Astrocyte of the hippocampus (primary cell): ENCODE measurements around the gene DHX30.
A peak's percentile ranks its signal among the peaks of the same experiment; 100 is the strongest.
"Not testable (repeated sequence)": the region's sequence is repeated elsewhere in the genome, so short reads cannot be mapped to it uniquely, and the experiment has no call there.

Experiments used
- DNase-seq: peaks from one replicate; pipeline ENCODE4 v3.0.0; 2011; ENCODE audit warnings: low read depth, low spot score

The DHX30 gene, protein sequence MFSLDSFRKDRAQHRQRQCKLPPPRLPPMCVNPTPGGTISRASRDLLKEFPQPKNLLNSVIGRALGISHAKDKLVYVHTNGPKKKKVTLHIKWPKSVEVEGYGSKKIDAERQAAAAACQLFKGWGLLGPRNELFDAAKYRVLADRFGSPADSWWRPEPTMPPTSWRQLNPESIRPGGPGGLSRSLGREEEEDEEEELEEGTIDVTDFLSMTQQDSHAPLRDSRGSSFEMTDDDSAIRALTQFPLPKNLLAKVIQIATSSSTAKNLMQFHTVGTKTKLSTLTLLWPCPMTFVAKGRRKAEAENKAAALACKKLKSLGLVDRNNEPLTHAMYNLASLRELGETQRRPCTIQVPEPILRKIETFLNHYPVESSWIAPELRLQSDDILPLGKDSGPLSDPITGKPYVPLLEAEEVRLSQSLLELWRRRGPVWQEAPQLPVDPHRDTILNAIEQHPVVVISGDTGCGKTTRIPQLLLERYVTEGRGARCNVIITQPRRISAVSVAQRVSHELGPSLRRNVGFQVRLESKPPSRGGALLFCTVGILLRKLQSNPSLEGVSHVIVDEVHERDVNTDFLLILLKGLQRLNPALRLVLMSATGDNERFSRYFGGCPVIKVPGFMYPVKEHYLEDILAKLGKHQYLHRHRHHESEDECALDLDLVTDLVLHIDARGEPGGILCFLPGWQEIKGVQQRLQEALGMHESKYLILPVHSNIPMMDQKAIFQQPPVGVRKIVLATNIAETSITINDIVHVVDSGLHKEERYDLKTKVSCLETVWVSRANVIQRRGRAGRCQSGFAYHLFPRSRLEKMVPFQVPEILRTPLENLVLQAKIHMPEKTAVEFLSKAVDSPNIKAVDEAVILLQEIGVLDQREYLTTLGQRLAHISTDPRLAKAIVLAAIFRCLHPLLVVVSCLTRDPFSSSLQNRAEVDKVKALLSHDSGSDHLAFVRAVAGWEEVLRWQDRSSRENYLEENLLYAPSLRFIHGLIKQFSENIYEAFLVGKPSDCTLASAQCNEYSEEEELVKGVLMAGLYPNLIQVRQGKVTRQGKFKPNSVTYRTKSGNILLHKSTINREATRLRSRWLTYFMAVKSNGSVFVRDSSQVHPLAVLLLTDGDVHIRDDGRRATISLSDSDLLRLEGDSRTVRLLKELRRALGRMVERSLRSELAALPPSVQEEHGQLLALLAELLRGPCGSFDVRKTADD

DNA sequence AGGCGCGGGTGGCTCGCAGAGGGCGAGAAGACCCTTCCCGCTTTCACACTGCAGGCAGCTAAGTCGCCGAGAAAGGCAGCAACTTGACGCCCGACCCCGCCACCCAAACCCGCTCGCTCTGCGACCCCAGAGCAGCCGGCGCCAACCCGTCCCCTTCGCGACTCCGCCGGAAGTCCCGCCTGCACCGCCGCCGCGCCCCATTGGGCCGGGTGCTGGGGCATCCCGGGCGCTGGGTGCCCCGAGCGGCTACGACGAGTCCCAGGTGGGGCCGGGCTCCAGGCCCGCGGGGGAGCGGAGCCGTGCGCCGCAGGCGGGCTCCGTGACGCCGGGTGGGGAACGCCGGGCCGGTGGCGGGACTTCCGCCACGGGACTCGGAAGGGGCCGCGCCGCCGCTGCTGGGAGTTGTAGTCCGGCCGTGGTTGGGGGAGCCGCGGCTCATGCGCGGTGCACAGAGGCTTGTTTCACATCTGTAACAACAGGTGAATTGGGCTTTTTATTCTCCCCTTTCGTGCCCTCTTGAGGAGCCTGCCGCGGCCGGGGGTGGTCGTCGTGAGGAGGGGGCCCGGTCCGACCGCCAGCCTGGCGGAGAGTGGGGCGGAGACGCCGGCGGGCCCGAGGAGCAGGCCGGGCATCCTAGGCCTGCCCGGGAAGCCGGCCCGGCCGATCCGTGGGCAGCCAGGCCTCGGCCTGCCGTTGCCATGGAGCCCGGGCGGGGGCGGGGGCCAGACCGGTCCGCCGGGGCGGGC, at the start of gene DHX30:
Gene DHX30 (plus strand): TSS at position 405 of the 746 bp plus-strand sequence. CDS start 7,546 bp downstream, outside the sequence.
- peak; percentile 96 for DNase-seq

DNA sequence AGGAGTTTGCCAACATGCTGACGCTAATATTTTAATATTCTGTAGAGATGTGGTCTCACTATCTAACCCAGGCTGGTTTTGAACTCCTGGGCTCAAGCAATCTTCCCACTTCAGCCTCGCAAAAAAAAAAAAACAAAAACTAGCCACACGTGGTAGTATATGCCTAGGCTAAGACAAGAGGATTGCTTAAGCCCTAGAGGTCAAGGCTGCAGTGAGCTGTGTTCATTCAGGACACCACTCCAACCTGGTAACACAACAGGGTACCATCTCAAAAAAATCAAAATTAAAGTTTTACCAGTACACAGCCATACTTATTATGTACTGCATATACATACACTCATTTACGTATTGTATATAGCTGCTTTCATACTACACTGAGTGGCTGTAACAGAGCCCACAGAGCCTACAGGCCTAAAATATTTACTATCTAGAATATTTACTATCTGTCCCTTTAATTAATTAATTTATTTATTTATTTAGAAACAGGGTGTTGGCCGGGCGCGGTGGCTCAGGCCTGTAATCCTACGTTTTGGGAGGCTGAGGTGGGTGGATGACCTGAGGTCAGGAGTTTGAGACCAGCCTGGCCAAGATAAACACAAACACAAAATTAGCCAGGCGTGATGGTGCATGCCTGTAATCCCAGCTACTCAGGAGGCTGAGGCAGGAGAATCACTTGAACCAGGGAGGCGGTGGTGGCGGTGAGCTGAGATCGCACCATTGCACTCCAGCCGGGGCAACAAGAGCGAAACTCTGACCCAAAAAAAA, 44.5 kb upstream of the DHX30 start:
- no peak for DNase-seq

DNA sequence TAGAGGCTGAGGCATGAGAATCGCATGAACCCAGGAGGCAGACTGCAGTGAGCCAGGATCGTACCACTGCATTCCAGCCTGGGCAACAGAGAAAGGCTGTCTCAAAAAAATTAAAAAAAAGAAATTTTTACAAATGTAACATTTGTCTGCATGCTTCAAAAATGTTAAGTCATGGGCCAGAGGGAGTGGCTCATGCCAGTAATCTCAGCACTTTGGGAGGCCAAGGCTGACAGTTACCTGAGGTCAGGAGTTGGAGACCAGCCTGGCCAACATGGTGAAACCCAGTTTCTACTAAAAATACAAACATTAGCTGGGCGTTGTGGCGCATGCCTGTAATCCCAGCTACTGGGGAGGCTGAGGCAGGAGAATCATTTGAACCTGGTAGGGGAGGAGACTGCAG, 42.7 kb upstream of the DHX30 start:
- not testable (repeated sequence) for DNase-seq

DNA sequence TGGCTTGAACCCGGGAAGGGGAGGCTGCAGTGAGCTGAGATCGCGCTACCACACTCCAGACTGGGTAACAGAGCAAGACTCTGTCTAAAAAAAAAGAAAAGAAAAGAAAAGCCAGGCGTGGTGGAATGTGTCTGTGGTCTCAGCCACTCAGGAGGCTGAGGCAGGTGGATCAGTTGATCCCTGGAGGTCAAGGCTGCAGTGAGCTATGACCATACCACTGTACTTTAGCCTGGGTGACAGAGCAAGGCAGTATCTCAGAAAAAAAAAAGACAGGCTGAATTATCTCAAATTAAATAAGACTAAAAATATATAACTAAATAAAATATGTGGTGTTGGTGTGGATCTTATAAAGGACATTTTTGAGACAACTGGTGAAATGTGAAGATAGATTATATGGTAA, 41.9 kb upstream of the DHX30 start:
- DNase-seq, result no peak

DNA sequence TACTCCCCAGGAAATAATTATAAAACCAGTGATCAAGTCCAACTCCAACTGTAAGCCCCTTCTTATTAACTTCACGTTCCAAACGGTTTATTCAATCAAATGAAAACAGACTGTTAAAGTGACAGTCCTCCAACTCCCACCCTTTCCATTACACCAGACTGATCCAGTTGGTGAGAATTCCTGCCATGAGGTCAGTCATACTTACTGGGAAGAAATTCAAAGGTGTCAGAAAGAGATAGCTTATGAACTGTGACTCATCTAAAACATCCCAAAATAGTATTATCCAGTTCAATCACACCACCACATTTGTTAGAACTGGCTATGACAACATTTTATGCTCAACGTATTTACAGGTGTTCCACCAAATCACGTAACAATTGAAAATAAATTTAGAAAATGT, 40.7 kb upstream of the DHX30 start:
- peak; percentile 13 for DNase-seq

DNA sequence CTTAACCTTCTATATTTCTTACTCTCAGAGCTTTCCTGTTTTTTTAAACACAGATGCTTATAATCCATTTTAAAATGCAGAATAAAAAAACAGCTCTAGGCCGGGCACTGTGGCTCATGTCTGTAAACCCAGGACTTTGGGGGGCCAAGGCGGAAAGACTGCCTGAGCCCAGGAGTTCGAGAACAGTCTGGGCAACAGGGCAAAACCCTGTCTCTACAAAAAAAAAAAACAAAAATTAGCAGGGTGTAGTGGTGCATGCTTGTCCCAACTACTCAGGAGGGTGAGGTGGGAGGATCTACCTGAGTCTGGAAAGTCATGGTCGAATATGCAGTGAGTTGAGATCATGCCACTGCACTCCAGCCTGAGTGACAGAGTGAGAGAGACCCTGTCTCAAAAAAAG, 36.8 kb upstream of the DHX30 start:
- DNase-seq, result no peak

DNA sequence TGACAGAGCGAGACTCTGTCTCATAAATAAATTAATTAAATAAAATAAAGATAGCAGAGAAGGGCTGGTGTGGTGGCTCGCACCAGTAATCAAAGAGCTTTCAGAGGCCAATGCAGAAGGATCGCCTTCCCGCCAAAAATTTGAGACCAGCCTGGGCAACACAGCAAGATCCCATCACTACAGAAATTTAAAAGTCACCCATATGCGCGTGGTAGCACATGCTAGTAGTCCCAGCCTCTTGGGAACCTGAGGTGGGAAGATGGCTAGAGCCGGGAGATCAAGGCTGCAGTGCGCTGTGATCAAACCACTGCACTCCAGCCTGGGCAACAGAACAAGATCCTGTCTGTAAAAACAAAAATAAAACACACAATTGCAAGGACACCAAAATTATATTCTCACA, 30.9 kb upstream of the DHX30 start:
- no peak for DNase-seq

DNA sequence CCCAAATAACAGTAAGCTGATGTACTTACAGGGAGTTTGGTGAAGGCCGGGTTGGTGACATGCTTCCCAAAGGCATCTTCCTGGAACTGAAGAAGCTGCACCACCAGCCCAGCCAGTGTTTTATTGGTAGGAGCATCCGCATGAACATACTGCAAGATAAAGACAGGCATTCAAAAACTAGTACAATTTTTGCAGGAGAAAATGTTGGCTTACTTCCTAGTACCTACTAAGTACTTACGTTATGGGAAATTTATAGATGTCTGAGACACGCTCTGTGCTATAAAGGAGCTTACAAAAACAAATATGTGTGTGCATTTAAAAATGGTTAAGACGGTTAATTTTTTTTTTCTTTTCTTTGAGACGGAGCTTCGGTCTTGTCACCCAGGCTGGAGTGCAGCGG, 30.1 kb upstream of the DHX30 start:
- DNase-seq, result no peak

DNA sequence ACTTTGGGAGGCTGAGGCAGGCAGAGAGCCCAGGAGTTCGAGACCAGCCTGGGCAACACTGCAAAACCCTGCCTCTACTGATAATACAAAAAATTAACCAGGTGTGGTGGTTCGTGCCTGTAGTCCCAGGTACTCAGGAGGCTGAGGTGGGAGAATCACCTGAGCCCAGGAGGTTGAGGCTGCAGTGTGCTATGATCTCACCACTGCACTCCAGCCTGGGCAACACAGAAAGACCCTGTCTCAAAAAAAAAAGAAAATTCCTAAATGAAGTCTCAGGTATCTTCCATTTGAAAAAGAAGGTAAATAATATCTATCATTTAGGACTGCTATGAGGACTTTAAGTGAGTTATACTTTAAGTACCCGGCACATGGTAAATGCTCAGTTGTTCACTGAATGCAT, 24.2 kb upstream of the DHX30 start:
- no peak for DNase-seq

DNA sequence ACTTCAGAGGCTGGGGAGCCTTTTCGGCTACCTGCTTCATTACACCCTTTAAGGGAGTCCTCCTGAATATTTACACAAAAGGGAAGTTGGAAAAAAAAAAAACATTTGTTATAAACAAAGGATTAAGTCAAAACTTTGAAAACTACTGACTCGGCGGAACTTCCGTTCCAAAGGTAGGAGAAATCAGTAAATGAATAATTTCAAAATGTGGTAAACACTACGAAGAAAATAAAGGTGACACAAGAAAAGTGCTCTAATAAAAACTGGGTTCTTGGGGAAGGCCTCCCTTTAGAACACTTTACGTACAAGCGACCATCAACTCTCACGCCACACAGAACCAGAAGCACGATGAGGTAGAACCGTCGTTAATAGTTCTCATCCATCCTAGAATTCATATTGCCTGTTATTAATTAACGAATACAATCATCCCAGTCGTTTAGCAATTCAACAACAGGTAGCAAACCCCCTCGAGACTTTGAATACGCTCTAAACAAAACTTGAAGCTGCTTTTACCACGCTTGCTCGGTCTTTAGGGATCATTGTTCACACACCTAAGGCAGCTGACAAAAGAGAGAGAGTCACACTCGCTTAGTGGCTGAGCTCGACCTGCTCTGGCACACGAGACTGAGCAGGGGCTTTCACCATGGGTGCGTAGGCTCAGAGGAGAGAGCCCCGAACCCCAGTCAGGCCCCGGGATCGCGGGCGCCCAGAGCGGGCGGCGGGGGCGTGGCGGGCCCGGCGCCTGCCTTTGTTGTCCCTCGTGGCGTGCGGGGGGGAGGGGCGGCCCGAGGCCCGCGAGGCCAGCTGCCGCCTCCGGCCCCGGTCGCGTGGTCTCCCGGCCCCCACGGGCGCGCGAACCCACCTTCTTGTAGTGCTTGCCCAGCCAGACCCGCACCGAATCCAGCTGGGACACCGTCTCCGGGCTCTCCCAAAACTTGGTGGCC, 21.9 kb upstream of the DHX30 start:
- DNase-seq, result peak; percentile 69

DNA sequence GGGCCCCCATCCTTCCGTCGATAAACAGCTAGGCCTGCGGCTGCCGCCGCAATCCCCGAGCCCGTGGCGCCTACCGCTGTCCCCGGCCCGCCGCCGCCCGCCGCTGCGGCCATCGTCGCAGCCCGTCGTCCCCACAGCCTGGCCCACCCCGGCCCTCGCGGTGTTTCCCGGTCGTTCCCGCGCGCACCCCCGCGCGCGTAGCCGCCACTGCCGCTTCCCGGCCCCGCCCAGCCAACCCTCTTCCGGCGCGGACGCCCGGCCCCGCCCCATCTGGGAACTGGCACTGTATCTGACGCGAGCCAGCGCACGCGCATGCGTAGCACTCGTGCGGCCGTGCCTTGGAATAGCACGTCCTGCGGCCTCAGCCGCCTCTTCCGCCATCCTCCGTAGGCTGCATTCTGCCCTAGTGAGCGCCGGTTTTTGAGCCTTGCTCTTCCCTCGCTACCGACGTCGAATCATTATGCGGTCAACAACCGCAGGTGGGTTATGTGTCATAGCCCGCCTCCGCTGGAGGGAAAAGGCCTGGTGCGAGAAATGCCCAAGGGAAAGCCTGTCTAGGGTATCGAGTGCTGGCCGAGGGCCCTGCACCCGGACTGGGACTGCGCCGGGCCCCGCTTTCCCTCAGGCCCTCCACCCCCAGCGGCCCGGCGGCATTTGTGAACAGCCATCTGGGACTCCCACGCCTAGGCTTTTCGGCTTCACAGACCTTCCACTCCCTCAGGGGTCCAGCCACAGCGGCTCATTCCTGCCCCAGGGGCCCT, 21.1 kb upstream of the DHX30 start, which contains the start of gene SMARCC1:
Gene SMARCC1 (minus strand): TSS at position 209 of the 761 bp plus-strand sequence. CDS start 96 bp downstream, at position 113.
- peak; percentile 100 for DNase-seq

DNA sequence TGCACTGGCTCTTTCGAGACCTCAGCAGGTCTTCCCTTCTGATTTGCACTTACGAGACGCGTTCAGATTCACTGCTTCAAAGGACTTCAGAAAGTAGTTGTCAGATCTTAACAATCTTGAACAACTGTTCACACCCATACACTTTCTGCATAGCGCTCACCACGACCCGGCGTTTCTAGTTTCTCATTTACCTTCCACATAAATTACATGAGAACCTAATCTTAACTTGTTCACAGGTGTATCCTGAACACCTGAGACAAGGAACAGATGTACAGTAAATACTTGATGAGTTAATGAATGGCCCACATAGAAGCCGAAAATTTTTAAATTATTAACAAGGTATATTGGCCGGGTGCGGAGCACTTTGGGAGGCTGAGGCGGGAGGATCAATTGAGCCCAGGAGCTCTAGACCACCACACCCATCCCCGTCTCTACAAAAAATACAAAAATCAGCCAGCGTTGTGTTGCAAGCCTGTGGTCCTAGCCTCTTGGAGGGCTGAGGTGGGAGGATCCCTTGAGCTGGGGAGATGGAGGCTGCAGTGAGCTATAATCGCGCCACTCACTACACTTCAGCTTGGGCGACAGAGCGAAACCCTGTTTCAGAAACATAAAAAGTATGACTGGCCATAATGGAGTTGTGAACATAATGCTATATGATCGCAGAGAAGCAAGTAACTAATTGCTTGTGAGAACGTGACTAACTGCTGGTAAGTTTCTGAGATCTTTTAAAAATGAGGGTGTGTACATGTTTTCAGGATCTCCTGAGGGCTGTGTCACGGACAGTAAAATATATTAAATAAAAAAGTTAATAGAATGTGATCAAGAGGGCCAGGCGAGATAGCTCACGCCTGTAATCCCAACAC, 20.3 kb upstream of the DHX30 start:
- DNase-seq, result no peak

DNA sequence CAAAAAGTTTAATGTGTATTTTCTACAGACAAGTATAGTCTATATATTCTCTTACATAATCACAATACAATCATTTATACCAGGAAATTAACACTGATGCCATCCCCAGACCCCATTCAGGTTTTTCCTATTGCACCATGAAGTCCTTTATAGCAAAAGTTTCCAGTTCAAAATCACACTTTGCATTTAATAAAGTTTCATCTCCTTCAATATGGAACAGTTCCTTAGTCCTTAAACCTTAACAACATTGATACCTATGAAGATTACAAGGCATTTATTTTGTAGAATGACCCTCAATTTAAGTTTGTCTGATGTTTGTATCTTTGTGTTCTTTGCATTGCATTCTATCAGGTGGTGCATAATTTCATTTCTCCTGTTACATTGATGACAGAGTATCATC, 19.3 kb upstream of the DHX30 start:
- no peak for DNase-seq

DNA sequence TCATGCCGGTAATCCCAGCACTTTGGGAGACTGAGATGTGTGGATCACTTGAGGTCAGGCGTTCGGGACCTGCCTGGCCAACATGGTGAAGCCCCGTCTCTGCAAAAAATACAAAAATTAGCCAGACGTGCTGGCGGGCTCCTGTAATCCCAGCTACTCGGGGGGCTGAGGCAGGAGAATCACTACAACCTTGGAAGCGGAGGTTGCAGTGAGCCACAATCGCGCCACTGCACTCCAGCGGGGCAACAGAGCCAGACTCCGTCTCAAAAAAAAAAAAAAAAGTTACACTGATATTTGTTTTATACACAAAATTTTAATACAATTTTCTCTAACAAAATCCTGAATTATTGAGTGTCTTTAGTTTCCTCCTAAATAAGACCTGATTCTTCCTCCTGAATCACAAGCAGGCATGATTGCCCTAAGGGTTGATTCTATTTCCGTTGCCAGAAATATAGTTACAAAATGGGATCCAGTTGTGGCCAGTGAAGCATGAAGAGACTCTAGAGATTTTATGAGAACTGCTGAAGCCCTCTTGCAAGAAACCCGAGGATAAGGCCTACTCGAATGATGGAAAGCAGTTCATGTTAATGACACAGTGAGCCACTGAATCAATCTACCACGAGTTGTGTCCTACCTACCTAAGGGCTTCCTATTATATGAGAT, 11.6 kb upstream of the DHX30 start:
- DNase-seq, result no peak

DNA sequence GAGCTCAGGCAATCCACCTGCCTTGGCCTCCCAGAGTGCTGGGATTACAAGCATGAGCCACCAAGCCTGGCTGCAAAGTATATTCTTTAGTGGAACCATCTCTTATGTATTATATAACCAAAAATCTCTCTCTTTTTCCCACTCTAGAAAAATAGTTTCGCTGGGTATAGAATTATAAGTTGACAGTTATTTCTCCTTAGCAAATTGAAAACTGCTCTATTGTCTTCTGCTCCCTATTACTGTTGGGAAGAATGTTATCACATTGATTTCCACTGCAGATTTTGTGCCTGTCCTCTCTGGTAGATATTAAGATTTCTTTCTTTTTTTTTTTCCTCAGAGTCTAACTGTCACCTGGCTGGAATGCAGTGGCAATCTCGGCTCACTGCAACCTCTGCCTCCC, 10.2 kb upstream of the DHX30 start:
- DNase-seq, result no peak

DNA sequence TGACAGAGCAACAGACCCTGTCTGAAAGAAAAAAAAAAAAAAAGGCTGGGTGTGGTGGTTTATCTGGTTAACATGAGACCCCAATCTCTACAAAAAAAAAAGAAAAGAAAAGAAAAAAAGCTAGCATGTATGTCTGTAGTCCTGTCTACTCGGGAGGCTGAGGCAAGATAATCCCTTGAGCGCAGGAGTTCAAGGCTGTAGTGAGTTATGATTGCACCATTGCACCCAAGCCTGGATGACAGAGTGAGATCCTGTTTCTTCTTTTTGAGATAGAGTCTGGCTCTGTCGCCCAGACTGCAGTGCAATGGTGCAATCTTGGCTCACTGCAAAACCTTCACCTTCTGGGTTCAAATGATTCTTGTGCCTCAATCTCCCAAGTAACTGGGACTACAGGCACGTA, 8.4 kb upstream of the DHX30 start:
- no peak for DNase-seq

DNA sequence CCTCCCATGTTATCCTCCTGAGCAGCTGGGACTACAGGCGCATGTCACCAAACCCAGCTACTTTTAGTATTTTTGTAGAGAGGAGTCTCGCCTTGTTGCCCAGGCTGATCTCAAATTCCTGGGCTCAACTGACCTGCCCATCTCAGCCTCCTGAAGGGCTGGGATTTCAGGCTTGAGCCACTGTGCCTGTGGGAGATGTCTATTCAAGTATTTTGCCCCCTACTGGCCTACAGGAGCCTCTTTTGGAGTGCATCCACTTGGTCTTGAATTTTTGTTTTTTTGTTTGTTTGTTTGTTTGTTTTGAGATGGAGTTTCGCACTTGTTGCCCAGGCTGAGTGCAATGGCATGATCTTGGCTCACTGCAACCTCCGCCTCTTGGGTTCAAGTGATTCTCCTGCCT, 3.2 kb upstream of the DHX30 start:
- no peak for DNase-seq
